Neural cell (in vitro differentiated cells): ENCODE data around the gene CDC42BPB. TPM values are rescaled to one million over a fixed set of nuclear protein-coding genes. Genes with fewer than 3 reads are reported as not detected.

Experiments used
- H2AFZ ChIP-seq: fragments of 200-600, 300-800 bp; sonication (generic), shearing (Covaris generic); 2 replicates; pipeline ENCODE4 v1.6.0; 2014; ENCODE audit warnings: low read depth, mild to moderate bottlenecking, antibody characterized with exemption, low read length, moderate library complexity
- H3F3A ChIP-seq: fragments of 200-600 bp; shearing (Covaris generic); 2 replicates; pipeline ENCODE4 v1.6.1; 2016; ENCODE audit warnings: mild to moderate bottlenecking, moderate library complexity, mixed read lengths, antibody characterized with exemption, low read length; ENCODE audit not compliant: insufficient read depth, poor library complexity, severe bottlenecking
- H3K27ac ChIP-seq: fragments of 200-600, 300-800 bp; sonication (generic), shearing (Covaris generic); 2 replicates; pipeline ENCODE4 v1.5.1; 2014; ENCODE audit warnings: mild to moderate bottlenecking, low read length, moderate library complexity
- H3K27me3 ChIP-seq: fragments of 300-800, 200-600 bp; sonication (generic), shearing (Covaris generic); 2 replicates; pipeline ENCODE4 v1.6.0; 2014; ENCODE audit warnings: mild to moderate bottlenecking, low read depth, low read length, moderate library complexity; ENCODE audit not compliant: insufficient read depth
- H3K36me3 ChIP-seq: fragments of 300-800, 200-600 bp; sonication (generic), shearing (Covaris generic); 2 replicates; pipeline ENCODE4 v1.5.1; 2014; ENCODE audit warnings: mild to moderate bottlenecking, antibody characterized with exemption, low read length, moderate library complexity; ENCODE audit not compliant: insufficient read depth
- H3K4me2 ChIP-seq: fragments of 300-800, 200-600 bp; sonication (generic), shearing (Covaris generic); 2 replicates; pipeline ENCODE4 v1.6.0; 2014; ENCODE audit warnings: mild to moderate bottlenecking, low read length
- H3K4me3 ChIP-seq: fragments of 300-800, 200-600 bp; sonication (generic), shearing (Covaris generic); 2 replicates; pipeline ENCODE4 v1.5.1; 2014; ENCODE audit warnings: mild to moderate bottlenecking, low read length, moderate library complexity
- H3K79me2 ChIP-seq: fragments of 200-600 bp; shearing (Covaris generic); replicated peaks from 2 replicates; pipeline ENCODE4 v1.6.0; 2014; ENCODE audit warnings: mild to moderate bottlenecking, low read length, moderate library complexity; ENCODE audit not compliant: insufficient read depth
- H3K9ac ChIP-seq: fragments of 300-800, 200-600 bp; sonication (generic), shearing (Covaris generic); 2 replicates; pipeline ENCODE4 v1.6.1; 2016; ENCODE audit warnings: mild to moderate bottlenecking, low read length, mixed read lengths
- H3K9me2 ChIP-seq: fragments of 200-600 bp; shearing (Covaris generic); 2 replicates; pipeline ENCODE4 v1.6.1; 2016; ENCODE audit warnings: mild to moderate bottlenecking, low read length, mixed read lengths; ENCODE audit not compliant: insufficient read depth
- H3K9me3 ChIP-seq: fragments of 200-600, 300-800 bp; sonication (generic), shearing (Covaris generic); 2 replicates; pipeline ENCODE4 v1.6.1; 2016; ENCODE audit warnings: mild to moderate bottlenecking, mixed run types, low read length, moderate library complexity, mixed read lengths
- H4K20me1 ChIP-seq: fragments of 200-600 bp; shearing (Covaris generic); 2 replicates; pipeline ENCODE4 v1.6.1; 2016; ENCODE audit warnings: mild to moderate bottlenecking, mixed run types; ENCODE audit not compliant: insufficient read depth
- CTCF ChIP-seq: fragments of 450-650 bp; IDR thresholded peaks from 2 replicates; pipeline ENCODE4 v1.5.1; 2014; ENCODE audit warnings: antibody characterized with exemption, mild to moderate bottlenecking, moderate library complexity; ENCODE audit not compliant: poor library complexity, severe bottlenecking
- EZH2 ChIP-seq: fragments of 200-600, 300-800 bp; shearing (Covaris generic), sonication (generic); IDR thresholded peaks from 2 replicates; pipeline ENCODE4 v1.6.1; 2014; ENCODE audit warnings: antibody characterized with exemption, low read length, borderline replicate concordance, mild to moderate bottlenecking; ENCODE audit not compliant: insufficient read depth, poor library complexity, severe bottlenecking
- MXI1 ChIP-seq: fragments of 450-650 bp; conservative IDR thresholded peaks from 2 replicates; pipeline ENCODE4 v1.6.1; 2014; ENCODE audit warnings: antibody characterized with exemption, mild to moderate bottlenecking; ENCODE audit not compliant: poor library complexity, severe bottlenecking
- RAD21 ChIP-seq: fragments of 450-650 bp; conservative IDR thresholded peaks from 2 replicates; pipeline ENCODE4 v1.6.1; 2014; ENCODE audit warnings: antibody characterized with exemption, mild to moderate bottlenecking, moderate library complexity
- REST ChIP-seq: IDR thresholded peaks from 2 replicates; pipeline ENCODE4 v1.6.1; 2012; ENCODE audit warnings: borderline replicate concordance
- TAF1 ChIP-seq: IDR thresholded peaks from 2 replicates; pipeline ENCODE4 v1.6.1; 2012; ENCODE audit warnings: low read depth
- polyA plus RNA-seq: library from polyadenylated mRNA; depleted of rRNA; stranded (reverse); fragments of >200 nt; gene quantifications from 2 replicates; pipeline ENCODE4 v1.2.3, GENCODE V29; 2014

CDC42BPB gene
- polyA plus RNA-seq, 1 donor from 2014 or later, result 43.8 TPM

GRCh38 chr14:102982852-102983470, 74.4 kb downstream of the CDC42BPB start:
- Histone ChIP-seq H3K27me3 (no peaks in the 10 kb centered on the region), H4K20me1 (no peaks in the 10 kb centered on the region), H3K9me3 (no peaks in the 10 kb centered on the region), H3K9ac (no peak overlapping the region), H3K79me2 (no peaks in the 10 kb centered on the region), H3K4me2 (no peak overlapping the region), H2AFZ (no peak overlapping the region), H3K27ac (no peak overlapping the region), H3K4me3 (no peak overlapping the region), H3F3A (no peaks in the 10 kb centered on the region), H3K9me2 (no peaks in the 10 kb centered on the region), H3K36me3 (peaks cover 5% of the 10 kb centered on the region)
- peak; percentile 19 for TF ChIP-seq CTCF
- no peak for TF ChIP-seq REST
- TF ChIP-seq TAF1, result no peak
- no peak for TF ChIP-seq RAD21

GRCh38 chr14:102980409-102980810, 76.9 kb downstream of the CDC42BPB start:
- Histone ChIP-seq H3F3A (no peaks in the 10 kb centered on the region), H3K27ac (no peak overlapping the region), H4K20me1 (no peaks in the 10 kb centered on the region), H3K9ac (no peak overlapping the region), H3K79me2 (no peaks in the 10 kb centered on the region), H3K4me2 (no peak overlapping the region), H3K9me3 (no peaks in the 10 kb centered on the region), H3K27me3 (no peaks in the 10 kb centered on the region), H2AFZ (no peak overlapping the region), H3K9me2 (no peaks in the 10 kb centered on the region), H3K4me3 (no peak overlapping the region), H3K36me3 (peaks cover 5% of the 10 kb centered on the region)
- TF ChIP-seq MXI1, result no peak

- H2AFZ ChIP-seq, result no peak overlapping the region
- H3K79me2 ChIP-seq, result no peaks in the 10 kb centered on the region
- H3F3A ChIP-seq, result no peaks in the 10 kb centered on the region
- H3K4me2 ChIP-seq, result no peak overlapping the region
- H4K20me1 ChIP-seq, result no peaks in the 10 kb centered on the region
- H3K9ac ChIP-seq, result no peak overlapping the region
- no peaks in the 10 kb centered on the region for H3K9me2 ChIP-seq
- no peak for TF ChIP-seq REST
- TF ChIP-seq EZH2, result no peak
- TF ChIP-seq MXI1, result no peak
- no peaks in the 10 kb centered on the region for H3K27me3 ChIP-seq
- no peak overlapping the region for H3K27ac ChIP-seq
- peaks cover 5% of the 10 kb centered on the region for H3K36me3 ChIP-seq
- H3K9me3 ChIP-seq, result no peaks in the 10 kb centered on the region
- H3K4me3 ChIP-seq, result no peak overlapping the region
Measured at GRCh38 chr14:102979406-102979805, 77.9 kb downstream of the CDC42BPB start.
